ENCODE results near the gene MPPED2. TPM values are rescaled to one million over a fixed set of nuclear protein-coding genes. Genes with fewer than 3 reads are reported as not detected.
"Not testable (repeated sequence)": the region's sequence is repeated elsewhere in the genome, so short reads cannot be mapped to it uniquely, and the experiment has no call there.

The MPPED2 gene
- total RNA-seq, 4 donors from 2014 or later = 1.1 to 2.0 (median 1.9) TPM; not detected in 1

- Histone ChIP-seq H3K4me3 (no peak overlapping the region), H3K27ac (no peak overlapping the region), H3K36me3 (no peaks in the 10 kb centered on the region), H3K9me3 (no peaks in the 10 kb centered on the region), H3K4me1 (no peaks in the 10 kb centered on the region), H3K27me3 (no peaks in the 10 kb centered on the region)
- no peak for DNase-seq (ENCODE audit: low spot score in 2 of 2)
- TF ChIP-seq CTCF (IDR thresholded peaks at IDR 0.05) (no peak), EP300 (IDR thresholded peaks at IDR 0.05) (no peak), POLR2A (IDR thresholded peaks at IDR 0.05) (no peak), POLR2AphosphoS5 (IDR thresholded peaks at IDR 0.05) (no peak)
- 89% methylated on average over 3 of the region's 3 CpGs for WGBS
Observed at GRCh38 chr11:30566482-30566881, 19.7 kb downstream of the MPPED2 start.

GRCh38 chr11:30565027-30565426 lies 21.1 kb downstream of the MPPED2 start:
- 75% methylated on average over 10 of the region's 10 CpGs for WGBS
- Histone ChIP-seq H3K4me1 (no peaks in the 10 kb centered on the region), H3K27me3 (no peaks in the 10 kb centered on the region), H3K9me3 (no peaks in the 10 kb centered on the region), H3K4me3 (no peak overlapping the region), H3K36me3 (no peaks in the 10 kb centered on the region), H3K27ac (no peak overlapping the region)
- no peak for DNase-seq (ENCODE audit: low spot score in 2 of 2)
- TF ChIP-seq POLR2AphosphoS5 (IDR thresholded peaks at IDR 0.05) (no peak), POLR2A (IDR thresholded peaks at IDR 0.05) (no peak), CTCF (IDR thresholded peaks at IDR 0.05) (no peak), EP300 (IDR thresholded peaks at IDR 0.05) (no peak)

- no peaks in the 10 kb centered on the region for H3K27me3 ChIP-seq
- WGBS = 88% methylated on average over 1 of the region's 1 CpG
- H3K9me3 ChIP-seq = no peaks in the 10 kb centered on the region
- H3K4me3 ChIP-seq = no peak overlapping the region
- H3K27ac ChIP-seq = no peak overlapping the region
- no peaks in the 10 kb centered on the region for H3K36me3 ChIP-seq
- no peaks in the 10 kb centered on the region for H3K4me1 ChIP-seq
- no peak for TF ChIP-seq POLR2AphosphoS5 (IDR thresholded peaks at IDR 0.05)
- no peak for TF ChIP-seq EP300 (IDR thresholded peaks at IDR 0.05)
- no peak for TF ChIP-seq CTCF (IDR thresholded peaks at IDR 0.05)
- no peak for TF ChIP-seq POLR2A (IDR thresholded peaks at IDR 0.05)
- no peak for DNase-seq (ENCODE audit: low spot score in 2 of 2)
Observed at GRCh38 chr11:30561691-30562415, 24.3 kb downstream of the MPPED2 start.

GRCh38 chr11:30560206-30561106 lies 25.7 kb downstream of the MPPED2 start:
- H3K4me1 ChIP-seq = no peaks in the 10 kb centered on the region
- H3K36me3 ChIP-seq = no peaks in the 10 kb centered on the region
- no peaks in the 10 kb centered on the region for H3K27me3 ChIP-seq
- H3K27ac ChIP-seq = no peak overlapping the region
- DNase-seq (ENCODE audit: low spot score in 2 of 2) = no peak
- WGBS = 63% methylated on average over 7 of the region's 7 CpGs
- H3K9me3 ChIP-seq = no peaks in the 10 kb centered on the region
- TF ChIP-seq POLR2AphosphoS5 (IDR thresholded peaks at IDR 0.05) (no peak), EP300 (IDR thresholded peaks at IDR 0.05) (no peak), CTCF (IDR thresholded peaks at IDR 0.05) (no peak), POLR2A (IDR thresholded peaks at IDR 0.05) (no peak)
- no peak overlapping the region for H3K4me3 ChIP-seq

- Histone ChIP-seq H3K27me3 (no peaks in the 10 kb centered on the region), H3K9me3 (no peaks in the 10 kb centered on the region), H3K36me3 (no peaks in the 10 kb centered on the region), H3K4me1 (no peaks in the 10 kb centered on the region), H3K27ac (no peak overlapping the region), H3K4me3 (no peak overlapping the region)
- WGBS = 90% methylated on average over 1 of the region's 1 CpG
- TF ChIP-seq POLR2AphosphoS5 (IDR thresholded peaks at IDR 0.05) (no peak), EP300 (IDR thresholded peaks at IDR 0.05) (no peak), CTCF (IDR thresholded peaks at IDR 0.05) (no peak), POLR2A (IDR thresholded peaks at IDR 0.05) (no peak)
- no peak for DNase-seq (ENCODE audit: low spot score in 2 of 2)
Observed at GRCh38 chr11:30559004-30559403, 27.1 kb downstream of the MPPED2 start.

- H3K36me3 ChIP-seq; H3K27ac ChIP-seq; H3K27me3 ChIP-seq; H3K4me1 ChIP-seq; DNase-seq (ENCODE audit: low spot score in 2 of 2); H3K9me3 ChIP-seq; H3K4me3 ChIP-seq: not testable (repeated sequence)
- 89% methylated on average over 6 of the region's 6 CpGs for WGBS
Observed at GRCh38 chr11:30554587-30554986, 31.6 kb downstream of the MPPED2 start.
